ENCODE results near the gene TMED9. TPM values are rescaled to one million over a fixed set of nuclear protein-coding genes. Genes with fewer than 3 reads are reported as not detected.

Gene TMED9
- total RNA-seq, 1 experiment from 2014 or later: 133 TPM

GRCh38 chr5:177610770-177611445, 18.9 kb downstream of the TMED9 start:
- no peak for DNase-seq (ENCODE audit: low read depth, low spot score)
- Histone ChIP-seq H3K4me2 (ENCODE audit: low read length) (no peak overlapping the region), H3K4me3 (replicated peaks in 1 of 2; ENCODE audit: low read depth in 1 of 2, low read length in 2 of 2) (no peak overlapping the region), H3K27me3 (ENCODE audit: insufficient read depth, low read length) (no peaks in the 10 kb centered on the region), H4K20me1 (ENCODE audit: insufficient read depth) (no peaks in the 10 kb centered on the region), H3K4me1 (ENCODE audit: control insufficient read depth in 1 of 2, insufficient read depth in 2 of 2, low read length in 2 of 2) (no peaks in the 10 kb centered on the region), H3K36me3 (ENCODE audit: control insufficient read depth in 1 of 2, insufficient read depth in 2 of 2, low read length in 2 of 2) (no peaks in the 10 kb centered on the region; a peak in 1 of 4 replicates), H3K27ac (ENCODE audit: low read depth, low read length) (no peak overlapping the region), H3K9ac (ENCODE audit: low read length) (no peak overlapping the region), H3K79me2 (ENCODE audit: insufficient read depth, low read length) (peaks cover 3% of the 10 kb centered on the region; the same call in 1 of the 2 replicates), H3K9me3 (ENCODE audit: control insufficient read depth in 1 of 2, insufficient read depth in 1 of 2, low read depth in 1 of 2, low read length in 2 of 2) (no peaks in the 10 kb centered on the region), H3K9me2 (ENCODE audit: insufficient read depth) (no peaks in the 10 kb centered on the region), H2AFZ (ENCODE audit: low read depth, low read length, poor library complexity, severe bottlenecking) (no peak overlapping the region)
- no TSS peak for BruUV-seq (replicated peaks)
- no peak for ATAC-seq
- POLR2A ChIA-PET: no interaction called here
- CTCF ChIA-PET: no interaction called here
- RAD21 ChIA-PET (ENCODE audit: low non-redundant PET in 1 of 2, low total read pairs in 2 of 2, uncharacterized antibody in 2 of 2, unreplicated experiment in 2 of 2): no interaction called here
- intact Hi-C loops (cut with micrococcal nuclease): loop anchor here (10.0 kb wide), 1 partner anchor 454 kb away; no protein-coding TSS in a partner anchor
- TF ChIP-seq ELF1 (IDR thresholded peaks at IDR 0.05; ENCODE audit: borderline replicate concordance, low read depth) (no peak), POLR2AphosphoS5 (IDR thresholded peaks at IDR 0.05; ENCODE audit: low read depth, low read length) (0 out of 2 replicates have a peak, but pooled peaks have one; percentile 15)

- Histone ChIP-seq H3K36me3 (ENCODE audit: control insufficient read depth in 1 of 2, insufficient read depth in 2 of 2, low read length in 2 of 2) (no peaks in the 10 kb centered on the region; a peak in 1 of 4 replicates), H3K27me3 (ENCODE audit: insufficient read depth, low read length) (no peaks in the 10 kb centered on the region), H3K79me2 (ENCODE audit: insufficient read depth, low read length) (no peaks in the 10 kb centered on the region), H2AFZ (ENCODE audit: low read depth, low read length, poor library complexity, severe bottlenecking) (no peak overlapping the region), H3K9ac (ENCODE audit: low read length) (no peak overlapping the region), H3K9me2 (ENCODE audit: insufficient read depth) (no peaks in the 10 kb centered on the region), H3K9me3 (ENCODE audit: control insufficient read depth in 1 of 2, insufficient read depth in 1 of 2, low read depth in 1 of 2, low read length in 2 of 2) (no peaks in the 10 kb centered on the region), H3K4me3 (replicated peaks in 1 of 2; ENCODE audit: low read depth in 1 of 2, low read length in 2 of 2) (no peak overlapping the region), H3K4me2 (ENCODE audit: low read length) (no peak overlapping the region), H4K20me1 (ENCODE audit: insufficient read depth) (no peaks in the 10 kb centered on the region), H3K27ac (ENCODE audit: low read depth, low read length) (no peak overlapping the region), H3K4me1 (ENCODE audit: control insufficient read depth in 1 of 2, insufficient read depth in 2 of 2, low read length in 2 of 2) (no peaks in the 10 kb centered on the region)
- DNase-seq (ENCODE audit: low read depth, low spot score) (no peak), ATAC-seq (no peak)
- ChIA-PET RAD21 (ENCODE audit: low non-redundant PET in 1 of 2, low total read pairs in 2 of 2, uncharacterized antibody in 2 of 2, unreplicated experiment in 2 of 2) (no interaction called here), CTCF (no interaction called here), POLR2A (no interaction called here)
- intact Hi-C loops (cut with micrococcal nuclease): loop anchor here (10.0 kb wide), 1 partner anchor 453 kb away; no protein-coding TSS in a partner anchor
- TF ChIP-seq SP1 (IDR thresholded peaks at IDR 0.05; ENCODE audit: low read depth) (no peak), ATF3 (IDR thresholded peaks at IDR 0.05) (no peak), EGR1 (IDR thresholded peaks at IDR 0.05; ENCODE audit: low read depth) (no peak), SRF (IDR thresholded peaks at IDR 0.05; ENCODE audit: low read depth) (no peak), MAX (IDR thresholded peaks at IDR 0.05) (no peak), RAD21 (IDR thresholded peaks at IDR 0.05; ENCODE audit: low read depth) (no peak)
- BruUV-seq (replicated peaks): no TSS peak
Observed at GRCh38 chr5:177611446-177612214, 19.6 kb downstream of the TMED9 start.
